ENCODE data around the gene FAM89B.

FAM89B gene

GRCh38 chr11:65576867-65577755 is 4.8 kb downstream of the FAM89B start:
- Histone ChIP-seq H3K9me3 (no peaks in the 10 kb centered on the region), H3K36me3 (peaks cover 4% of the 10 kb centered on the region; the same call in 1 of the 2 replicates), H3K4me3 (ENCODE audit: low read depth, low read length) (no peak overlapping the region), H3K27me3 (no peaks in the 10 kb centered on the region), H3K4me1 (no peaks in the 10 kb centered on the region)
- DNase-seq = no peak
- no peak for TF ChIP-seq CTCF (IDR thresholded peaks at IDR 0.05; ENCODE audit: low read depth, low read length)

- peaks cover 4% of the 10 kb centered on the region; the same call in 1 of the 2 replicates for H3K36me3 ChIP-seq
- H3K27me3 ChIP-seq = no peaks in the 10 kb centered on the region
- H3K4me1 ChIP-seq = no peaks in the 10 kb centered on the region
- no peak overlapping the region for H3K4me3 ChIP-seq (ENCODE audit: low read depth, low read length)
- TF ChIP-seq CTCF (IDR thresholded peaks at IDR 0.05; ENCODE audit: low read depth, low read length) = no peak
- no peaks in the 10 kb centered on the region for H3K9me3 ChIP-seq
- no peak for DNase-seq
Measured at GRCh38 chr11:65577756-65578109, 5.4 kb downstream of the FAM89B start.

- TF ChIP-seq CTCF (IDR thresholded peaks at IDR 0.05; ENCODE audit: low read depth, low read length) = no peak
Measured at GRCh38 chr11:65578134-65578533, 5.8 kb downstream of the FAM89B start.

GRCh38 chr11:65578667-65579066 is 6.3 kb downstream of the FAM89B start:
- no peak for TF ChIP-seq CTCF (IDR thresholded peaks at IDR 0.05; ENCODE audit: low read depth, low read length)
- Histone ChIP-seq H3K4me1 (no peaks in the 10 kb centered on the region), H3K36me3 (peaks cover under 1% of the 10 kb centered on the region; the same call in 1 of the 2 replicates), H3K9me3 (no peaks in the 10 kb centered on the region), H3K4me3 (ENCODE audit: low read depth, low read length) (no peak overlapping the region), H3K27me3 (no peaks in the 10 kb centered on the region)
- no peak for DNase-seq

More at GRCh38 chr11:65578134-65578533, 5.8 kb downstream of the FAM89B start:
- Histone ChIP-seq H3K4me1 (no peaks in the 10 kb centered on the region), H3K27me3 (no peaks in the 10 kb centered on the region), H3K36me3 (peaks cover 4% of the 10 kb centered on the region; the same call in 1 of the 2 replicates), H3K4me3 (ENCODE audit: low read depth, low read length) (no peak overlapping the region), H3K9me3 (no peaks in the 10 kb centered on the region)
- DNase-seq = no peak

- Histone ChIP-seq H3K27me3 (no peaks in the 10 kb centered on the region), H3K4me3 (ENCODE audit: low read depth, low read length) (no peak overlapping the region), H3K9me3 (no peaks in the 10 kb centered on the region), H3K36me3 (no peaks in the 10 kb centered on the region), H3K4me1 (no peaks in the 10 kb centered on the region)
- no peak for DNase-seq
- no peak for TF ChIP-seq CTCF (IDR thresholded peaks at IDR 0.05; ENCODE audit: low read depth, low read length)
Measured at GRCh38 chr11:65579291-65579690, 7.0 kb downstream of the FAM89B start.

GRCh38 chr11:65580031-65580692 is 7.8 kb downstream of the FAM89B start:
- Histone ChIP-seq H3K4me1 (no peaks in the 10 kb centered on the region), H3K9me3 (no peaks in the 10 kb centered on the region), H3K4me3 (ENCODE audit: low read depth, low read length) (no peak overlapping the region), H3K27me3 (no peaks in the 10 kb centered on the region), H3K36me3 (no peaks in the 10 kb centered on the region)
- TF ChIP-seq CTCF (IDR thresholded peaks at IDR 0.05; ENCODE audit: low read depth, low read length) = no peak
- no peak for DNase-seq
